RWPE2 (cell line): Measurements from ENCODE around the gene TMEM88.
"Not testable (repeated sequence)": the region's sequence is repeated elsewhere in the genome, so short reads cannot be mapped to it uniquely, and the experiment has no call there.

Source experiments
- ATAC-seq: fragments of 200-7000 bp; cut with Tn5 transposase; 3 replicates; pipeline ENCODE4 v1.9.1; 2021; ENCODE audit warnings: low read depth
- DNase-seq: peaks from one replicate; pipeline ENCODE4 v3.0.0-alpha.2; 2020; ENCODE audit warnings: low spot score
- H3K27ac ChIP-seq: fragments of 450-650 bp; 2 replicates; pipeline ENCODE4 v1.5.1; 2017; ENCODE audit warnings: mild to moderate bottlenecking; ENCODE audit not compliant: poor library complexity, severe bottlenecking
- H3K27me3 ChIP-seq: fragments of 250-450 bp; sonication (Bioruptor Pico); 2 replicates; pipeline ENCODE4 v1.5.1; 2021; ENCODE audit warnings: mild to moderate bottlenecking, moderate library complexity; ENCODE audit not compliant: insufficient read depth, poor library complexity, severe bottlenecking
- H3K36me3 ChIP-seq: fragments of 250-450 bp; sonication (Bioruptor Pico); 2 replicates; pipeline ENCODE4 v1.5.1; 2020; ENCODE audit warnings: low read depth, mild to moderate bottlenecking, moderate library complexity
- H3K4me1 ChIP-seq: fragments of 250-450 bp; sonication (Bioruptor Pico); 2 replicates; pipeline ENCODE4 v1.5.1; 2021; ENCODE audit warnings: mild to moderate bottlenecking, moderate library complexity; ENCODE audit not compliant: insufficient read depth, poor library complexity, severe bottlenecking
- H3K4me3 ChIP-seq: fragments of 250-450 bp; sonication (Bioruptor Pico); 2 replicates; pipeline ENCODE4 v1.5.1; 2021; ENCODE audit warnings: mild to moderate bottlenecking, moderate library complexity; ENCODE audit not compliant: severe bottlenecking
- H3K9me3 ChIP-seq: fragments of 250-450 bp; sonication (Bioruptor Pico); 2 replicates; pipeline ENCODE4 v1.5.1; 2021; ENCODE audit warnings: mild to moderate bottlenecking, moderate library complexity; ENCODE audit not compliant: severe bottlenecking
- CTCF ChIP-seq: fragments of 450-650 bp; IDR thresholded peaks from one replicate; pipeline ENCODE4 v1.5.1; 2017; ENCODE audit warnings: mild to moderate bottlenecking, moderate library complexity; ENCODE audit not compliant: poor library complexity, severe bottlenecking

TMEM88 gene

GRCh38 chr17:7859028-7859427, 4.2 kb downstream of the TMEM88 start:
- Histone ChIP-seq H3K27me3 (no peaks in the 10 kb centered on the region), H3K27ac (peak overlapping the region; percentile 82), H3K4me1 (no peaks in the 10 kb centered on the region), H3K4me3 (peak overlapping the region; percentile 59), H3K9me3 (no peaks in the 10 kb centered on the region), H3K36me3 (peaks cover 39% of the 10 kb centered on the region)
- ATAC-seq (no peak), DNase-seq (no peak)
- no peak for TF ChIP-seq CTCF

- Histone ChIP-seq H3K27ac (no peak overlapping the region), H3K4me1 (peaks cover 6% of the 10 kb centered on the region), H3K4me3 (no peak overlapping the region), H3K9me3 (no peaks in the 10 kb centered on the region), H3K36me3 (peaks cover 41% of the 10 kb centered on the region), H3K27me3 (no peaks in the 10 kb centered on the region)
- TF ChIP-seq CTCF = peak; percentile 83
- DNase-seq = no peak
- no peak for ATAC-seq
These were observed 8.0 kb downstream of the TMEM88 start for GRCh38 chr17:7862692-7863437.

GRCh38 chr17:7864384-7864783, 9.5 kb downstream of the TMEM88 start:
- ATAC-seq, H3K27ac ChIP-seq, H3K4me3 ChIP-seq, H3K9me3 ChIP-seq, H3K27me3 ChIP-seq, DNase-seq: not testable (repeated sequence)
- H3K36me3 ChIP-seq = peaks cover 37% of the 10 kb centered on the region
- H3K4me1 ChIP-seq = peaks cover 14% of the 10 kb centered on the region

- H3K4me1 ChIP-seq = peaks cover 14% of the 10 kb centered on the region
- H3K4me3 ChIP-seq = no peak overlapping the region
- H3K27me3 ChIP-seq = no peaks in the 10 kb centered on the region
- no peaks in the 10 kb centered on the region for H3K9me3 ChIP-seq
- no peak for TF ChIP-seq CTCF
- no peak overlapping the region for H3K27ac ChIP-seq
- no peak for DNase-seq
- peaks cover 32% of the 10 kb centered on the region for H3K36me3 ChIP-seq
- no peak for ATAC-seq
These were observed 10.3 kb downstream of the TMEM88 start for GRCh38 chr17:7864995-7865650.

GRCh38 chr17:7867881-7868329, 13.0 kb downstream of the TMEM88 start:
- peaks cover 34% of the 10 kb centered on the region for H3K36me3 ChIP-seq
- no peaks in the 10 kb centered on the region for H3K27me3 ChIP-seq
- DNase-seq = no peak
- H3K4me1 ChIP-seq = peaks cover 14% of the 10 kb centered on the region
- no peak for TF ChIP-seq CTCF
- H3K9me3 ChIP-seq = no peaks in the 10 kb centered on the region
- H3K27ac ChIP-seq = peak overlapping the region; percentile 39
- ATAC-seq = peak; percentile 93
- no peak overlapping the region for H3K4me3 ChIP-seq
